Measurements from ENCODE around the gene ZNF185. TPM values are rescaled to one million over a fixed set of nuclear protein-coding genes. Genes with fewer than 3 reads are reported as not detected.

Gene ZNF185
- polyA plus RNA-seq, 3 donors: 2.3 to 3.9 (median 3.6) TPM

DNA sequence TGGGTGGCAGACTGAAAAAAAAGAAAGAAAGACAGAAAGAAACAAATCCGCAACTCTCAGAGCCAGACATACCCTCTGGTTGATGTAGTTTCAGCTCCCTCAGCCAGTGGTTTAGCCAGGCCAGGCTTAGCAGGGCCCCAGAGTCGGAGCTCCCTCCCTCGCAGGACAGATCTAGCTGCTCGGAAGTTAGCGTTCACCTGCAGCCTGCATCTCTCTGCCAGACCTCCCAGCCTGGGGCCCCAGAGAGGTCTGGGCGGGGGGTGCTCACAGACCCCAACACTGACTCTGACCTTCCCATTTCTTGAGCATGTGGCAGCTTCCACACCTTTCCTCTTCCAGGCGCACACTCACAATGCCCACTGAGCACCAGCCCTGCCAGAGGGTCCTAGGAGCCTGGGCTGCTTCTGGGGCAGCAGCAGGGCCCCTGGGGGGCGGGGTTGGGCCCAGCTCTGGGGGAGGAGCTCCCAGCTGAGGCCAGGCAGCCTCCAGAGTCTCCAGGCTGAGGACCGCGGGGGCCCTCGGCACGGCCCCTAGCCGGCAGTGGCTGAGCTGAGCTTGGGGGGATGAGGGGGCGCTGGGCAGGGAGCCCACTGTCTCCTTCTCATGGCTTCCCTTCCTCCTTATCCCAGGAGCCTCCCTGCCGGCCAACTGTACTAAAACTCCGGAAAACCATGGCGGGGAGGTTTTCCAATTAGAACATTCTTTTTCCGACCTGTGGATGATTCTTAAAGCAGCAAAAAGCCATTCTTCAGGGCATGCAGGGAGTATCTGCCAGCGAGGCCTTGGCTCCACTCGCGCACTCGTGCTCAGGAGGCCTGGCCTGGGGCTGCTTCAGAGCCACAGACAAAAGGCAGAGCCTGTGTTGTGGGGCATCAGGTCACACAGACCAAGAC, 4.6 kb upstream of the ZNF185 start:
- WGBS, 3 donors: 53 to 57% (median 54%) methylated on average over 16 to 22 of the region's 22 CpGs
- no peak overlapping the region for H3K27ac ChIP-seq (ENCODE audit: low read depth, low read length)

DNA sequence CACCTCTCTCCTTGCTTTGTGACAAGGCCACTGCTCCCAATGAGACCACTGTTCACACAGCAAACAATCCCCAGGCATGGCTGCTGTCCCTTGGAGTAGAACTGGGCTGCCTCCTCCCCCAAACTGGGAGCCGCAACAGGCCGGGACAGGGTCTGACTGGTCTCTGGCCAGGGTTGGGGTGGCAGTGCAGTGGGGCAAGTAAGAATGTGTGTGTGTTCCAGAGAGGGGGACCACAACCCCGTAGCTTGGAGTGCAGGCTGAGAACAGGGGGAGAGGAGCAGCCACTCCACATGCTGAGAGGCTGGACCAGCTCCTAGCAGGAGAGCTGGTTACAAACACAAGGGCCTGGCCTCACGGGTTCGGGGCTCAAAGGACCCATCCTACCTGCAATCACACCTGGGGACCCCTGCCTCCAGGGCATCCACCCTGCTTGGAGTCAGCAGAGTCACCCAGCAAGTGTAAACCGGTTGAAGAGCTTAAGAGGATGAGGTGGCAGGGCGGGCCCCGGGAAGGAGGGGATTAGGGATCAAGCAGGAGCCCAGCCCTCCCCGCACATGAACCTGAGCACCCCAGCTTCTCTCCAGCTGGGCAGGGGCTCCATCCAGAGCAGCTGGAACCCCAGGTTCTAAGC, 3.8 kb upstream of the ZNF185 start:
- 74 to 86% (median 81%) methylated on average over 5 to 9 of the region's 9 CpGs for WGBS, 3 donors
- no peak overlapping the region for H3K27ac ChIP-seq (ENCODE audit: low read depth, low read length)

GRCh38 chrX:152895121-152895520, 2.7 kb upstream of the ZNF185 start:
- 81 to 88% (median 83%) methylated on average over 3 of the region's 3 CpGs for WGBS, 3 donors
- no peak overlapping the region for H3K27ac ChIP-seq (ENCODE audit: low read depth, low read length)

- 70 to 100% (median 88%) methylated on average over 1 to 8 of the region's 8 CpGs for WGBS, 3 donors
- H3K27ac ChIP-seq (ENCODE audit: low read depth, low read length): no peak overlapping the region
These were observed 2.0 kb upstream of the ZNF185 start for GRCh38 chrX:152895724-152896420.

- 67 to 97% (median 69%) methylated on average over 8 of the region's 8 CpGs for WGBS, 3 donors
- no peak overlapping the region for H3K27ac ChIP-seq (ENCODE audit: low read depth, low read length)
These were observed 1.4 kb upstream of the ZNF185 start for GRCh38 chrX:152896450-152896849.

GRCh38 chrX:152898442-152898841, 575 bp downstream of the ZNF185 start:
- no peak overlapping the region for H3K27ac ChIP-seq (ENCODE audit: low read depth, low read length)
- WGBS, 3 donors: 64 to 71% (median 64%) methylated on average over 8 to 10 of the region's 10 CpGs

DNA sequence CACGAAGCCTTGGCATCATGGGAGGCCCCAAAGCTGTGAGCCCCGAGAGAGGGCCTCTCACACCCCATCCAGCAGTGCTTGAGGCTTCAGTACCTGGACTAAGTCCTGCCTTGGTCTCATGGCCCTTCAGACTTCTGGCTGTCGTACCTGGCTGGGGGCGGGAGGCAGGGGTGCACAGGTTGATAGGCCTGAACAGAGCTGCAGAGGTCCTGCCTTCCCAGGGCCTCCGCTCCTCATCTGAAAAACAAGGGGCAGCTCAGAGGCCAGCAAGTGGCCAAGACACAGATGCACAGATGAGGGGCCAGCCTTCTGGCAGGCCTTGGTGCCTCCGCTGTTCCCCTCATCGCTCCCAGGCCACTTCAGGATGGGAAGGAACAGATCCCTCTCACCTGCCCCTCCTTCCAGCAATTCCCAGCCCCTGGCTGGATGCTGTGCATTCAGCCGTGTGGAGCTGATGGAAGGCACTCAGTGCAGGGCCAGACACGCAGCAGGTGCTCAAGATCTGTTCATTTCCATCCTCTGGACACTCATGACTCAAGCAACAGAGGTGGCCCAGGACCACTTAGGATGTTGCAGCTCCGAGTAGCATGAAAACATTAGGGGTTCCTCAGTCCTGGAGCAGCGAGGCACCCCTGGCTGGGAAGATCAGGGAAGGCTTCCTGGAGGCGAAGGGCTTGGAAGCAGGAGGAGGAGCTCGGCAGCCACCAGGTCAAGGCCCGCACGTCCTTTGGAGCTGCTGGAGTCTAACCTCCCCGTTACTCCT, 1.4 kb downstream of the ZNF185 start:
- H3K27ac ChIP-seq (ENCODE audit: low read depth, low read length): no peak overlapping the region
- 83 to 94% (median 92%) methylated on average over 16 of the region's 16 CpGs for WGBS, 3 donors

DNA sequence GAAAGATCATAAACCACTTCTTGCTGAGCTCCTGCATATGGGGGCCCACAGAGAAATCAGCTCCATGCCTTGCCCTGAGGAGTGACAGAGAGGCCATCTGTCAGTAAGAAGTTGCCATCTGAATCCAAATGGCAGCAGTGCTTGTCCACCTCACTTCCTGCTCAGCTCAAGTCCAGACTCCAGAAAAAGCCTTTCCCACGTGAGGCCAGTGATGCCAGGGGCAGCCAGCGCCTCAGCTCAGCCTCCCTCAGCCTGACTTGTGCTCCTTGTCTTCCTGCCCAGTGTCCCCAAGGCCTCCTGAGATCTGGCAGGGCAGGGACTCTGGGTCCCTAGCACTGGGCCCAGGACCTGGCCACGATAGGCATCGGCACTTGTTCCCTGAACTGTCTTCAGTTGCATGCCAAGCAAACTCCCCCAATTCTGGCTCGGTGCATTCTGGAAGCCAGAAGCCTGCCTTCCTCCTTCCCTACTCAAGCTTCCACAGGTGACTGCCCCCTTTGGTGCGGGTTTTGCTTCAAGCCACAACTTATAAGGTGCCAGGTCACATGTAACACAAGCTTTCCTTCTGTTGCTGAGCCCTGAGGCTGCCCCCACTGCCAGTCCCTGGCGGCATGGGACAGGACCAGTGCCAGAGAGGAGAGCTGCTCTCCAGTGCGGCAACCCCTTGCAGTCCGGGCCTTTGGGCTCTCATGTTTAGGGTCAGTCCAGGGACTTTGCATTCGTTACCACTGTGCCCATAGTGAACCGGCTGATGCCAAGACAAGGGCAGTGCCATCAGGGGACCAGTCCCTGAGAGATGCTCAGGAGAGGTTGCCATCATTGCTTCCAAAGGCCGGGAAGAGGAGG, 2.2 kb downstream of the ZNF185 start:
- WGBS, 3 donors: 83 to 94% (median 85%) methylated on average over 10 to 12 of the region's 12 CpGs
- no peak overlapping the region for H3K27ac ChIP-seq (ENCODE audit: low read depth, low read length)

DNA sequence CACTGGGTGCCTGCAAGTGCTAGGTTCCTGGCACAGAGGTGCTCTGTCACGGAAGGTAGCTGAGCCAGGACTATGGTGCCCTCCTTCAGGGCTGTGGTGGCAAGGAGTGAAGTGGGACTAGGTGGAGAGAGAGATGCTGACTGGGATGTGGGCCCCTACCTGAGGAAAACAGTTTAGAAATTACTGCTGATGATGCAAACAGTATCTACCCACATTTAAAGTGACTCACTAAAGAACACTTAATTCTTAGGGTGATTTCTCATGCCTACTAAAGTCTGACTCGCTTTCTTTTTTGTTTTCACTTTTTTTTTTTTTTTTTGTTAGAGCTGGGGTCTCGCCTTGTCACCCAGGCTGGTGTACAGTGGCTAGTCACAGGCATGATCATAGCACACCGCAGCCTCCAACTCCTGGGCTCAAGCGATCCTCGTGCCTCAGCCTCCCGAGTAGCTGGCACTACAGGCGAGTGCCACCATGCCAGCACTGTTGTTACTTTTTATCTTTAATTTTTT, 3.1 kb downstream of the ZNF185 start:
- 91 to 96% (median 93%) methylated on average over 8 of the region's 8 CpGs for WGBS, 3 donors
- H3K27ac ChIP-seq (ENCODE audit: low read depth, low read length): no peak overlapping the region

- WGBS, 3 donors: 74 to 80% (median 76%) methylated on average over 13 to 15 of the region's 15 CpGs
- no peak overlapping the region for H3K27ac ChIP-seq (ENCODE audit: low read depth, low read length)
These were observed 4.1 kb downstream of the ZNF185 start for GRCh38 chrX:152901816-152902501.

DNA sequence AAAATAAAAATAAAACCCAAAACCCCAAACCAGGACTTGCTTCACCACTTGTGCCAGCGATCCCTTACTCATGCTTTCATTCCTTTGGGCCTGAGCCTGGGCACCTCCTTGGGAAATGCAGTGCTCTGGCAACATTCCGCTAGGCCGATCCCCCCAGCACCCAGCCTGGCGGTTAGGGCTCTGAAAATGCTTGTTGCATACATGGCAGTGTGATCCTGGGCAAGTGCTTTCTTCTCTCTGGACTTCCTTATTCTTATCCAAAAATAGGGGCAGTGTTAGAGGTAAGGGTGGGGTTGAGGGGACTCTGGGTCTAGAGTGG, 4.6 kb downstream of the ZNF185 start:
- H3K27ac ChIP-seq (ENCODE audit: low read depth, low read length): no peak overlapping the region
- 88 to 96% (median 94%) methylated on average over 4 of the region's 4 CpGs for WGBS, 3 donors

- 79 to 91% (median 82%) methylated on average over 9 of the region's 9 CpGs for WGBS, 3 donors
- H3K27ac ChIP-seq (ENCODE audit: low read depth, low read length): no peak overlapping the region
These were observed 5.7 kb downstream of the ZNF185 start for GRCh38 chrX:152903589-152903988.

DNA sequence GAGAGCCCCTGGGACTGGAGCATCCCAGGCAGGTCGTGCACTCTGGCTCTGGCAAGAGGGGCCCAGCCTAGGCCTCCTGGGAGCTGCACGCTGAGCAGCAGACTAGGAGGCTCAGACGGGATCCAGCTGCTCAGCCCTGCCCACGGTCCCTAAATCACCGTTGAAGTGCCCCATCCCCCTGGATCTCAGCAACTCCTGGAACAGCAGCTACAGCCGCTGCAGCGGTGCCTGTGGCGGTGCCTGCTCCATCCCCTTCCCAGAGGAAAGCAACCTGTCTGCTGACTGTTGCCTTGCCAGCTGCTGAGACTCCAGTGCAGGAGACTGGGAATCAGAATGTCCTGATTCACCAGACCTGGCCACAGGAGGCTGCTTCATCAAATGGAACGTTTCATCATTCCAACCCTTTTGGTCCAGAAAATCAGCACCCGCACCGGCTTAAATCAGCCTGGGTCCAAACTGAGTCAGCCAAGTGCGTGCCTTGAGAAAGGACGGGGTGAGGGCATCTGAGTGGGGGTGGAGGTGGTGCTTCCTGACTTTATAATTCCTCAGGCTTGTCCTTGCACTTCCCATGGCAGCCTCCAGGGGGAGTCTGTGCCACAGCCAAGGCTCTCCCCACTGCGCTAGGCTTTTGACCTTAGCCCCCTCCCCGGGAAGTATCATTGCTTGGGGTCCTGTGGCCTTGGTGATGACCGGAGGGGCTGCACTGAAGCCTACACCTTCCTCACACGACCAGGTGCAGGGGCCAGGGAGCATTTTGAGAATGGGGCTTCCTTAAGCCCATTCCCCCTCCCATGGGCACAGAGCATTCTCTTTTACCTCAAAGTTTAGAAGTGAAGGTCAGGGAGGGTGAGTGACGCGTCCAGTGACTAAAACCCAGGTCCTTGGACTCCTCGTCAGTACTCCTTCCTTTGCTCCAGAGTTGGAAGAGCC, 6.5 kb downstream of the ZNF185 start:
- WGBS, 3 donors: 28 to 34% (median 32%) methylated on average over 19 to 20 of the region's 20 CpGs
- H3K27ac ChIP-seq (ENCODE audit: low read depth, low read length): no peak overlapping the region

- 54 to 74% (median 73%) methylated on average over 7 to 8 of the region's 8 CpGs for whole genome bisulfite sequencing, 3 donors
- no peak overlapping the region for H3K27ac ChIP-seq (ENCODE audit: low read depth, low read length)
These were observed 7.2 kb downstream of the ZNF185 start for GRCh38 chrX:152905081-152905420.

DNA sequence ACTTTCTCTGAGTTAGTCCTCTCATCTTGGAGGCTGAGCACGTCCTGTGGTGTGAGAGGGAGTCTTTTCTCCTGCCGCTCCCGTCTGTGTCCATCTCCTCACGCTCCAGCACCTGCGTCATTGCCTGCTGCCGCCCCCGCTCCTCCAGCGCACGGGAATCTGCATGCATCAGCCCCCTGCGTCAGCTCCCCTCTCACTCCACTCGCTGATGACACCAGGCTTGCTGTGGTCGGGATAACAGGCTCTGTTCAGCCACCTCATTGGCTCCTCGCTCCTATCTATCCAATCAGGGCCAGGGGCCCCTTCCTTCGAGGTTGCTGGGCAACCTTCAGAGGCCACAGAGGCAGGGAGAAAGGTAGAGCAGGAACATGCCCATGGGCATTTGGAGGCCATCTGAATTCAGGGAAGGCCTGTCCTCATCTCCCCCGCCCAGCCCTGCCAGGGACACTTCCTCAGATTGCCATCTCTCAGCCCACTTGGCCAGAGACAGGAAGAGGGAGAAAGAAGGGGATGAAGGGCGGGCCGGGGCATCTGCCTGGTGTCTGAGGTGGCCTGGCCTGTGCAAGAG, 9.3 kb downstream of the ZNF185 start:
- 40 to 57% (median 52%) methylated on average over 17 of the region's 17 CpGs for WGBS, 3 donors
- H3K27ac ChIP-seq (ENCODE audit: low read depth, low read length): no peak overlapping the region

- 83 to 84% (median 83%) methylated on average over 5 to 14 of the region's 14 CpGs for WGBS, 3 donors
- no peak overlapping the region for H3K27ac ChIP-seq (ENCODE audit: low read depth, low read length)
These were observed 10.6 kb downstream of the ZNF185 start for GRCh38 chrX:152908486-152908885.
